Activated T-helper 1 cell treated with anti-CD3 and anti-CD28 coated beads, Interleukin-12 subunit alpha, Interleukin-12 subunit beta, Interleukin-2, Interleukin-4 antibody, amounts not matched to agents 30 ng/mL and 10 ng/mL and 1 ng/mL, durations not matched to agents 14 hours and 24 hours and 36 hours (primary cell): ENCODE results near the gene ICAM3. TPM values are rescaled to one million over a fixed set of nuclear protein-coding genes. Genes with fewer than 3 reads are reported as not detected.

Experiments used
- DNase-seq: peaks from one replicate; pipeline ENCODE4 v3.0.0; 2021; ENCODE audit warnings: low spot score
- H3K27ac Mint-ChIP-seq: one replicate; pipeline ENCODE4 v1.8.0; 2021; ENCODE audit warnings: mild to moderate bottlenecking, mixed read lengths
- H3K27me3 Mint-ChIP-seq: one replicate; pipeline ENCODE4 v1.8.0; 2022; ENCODE audit warnings: mild to moderate bottlenecking, moderate library complexity, mixed read lengths; ENCODE audit not compliant: insufficient read depth
- H3K36me3 Mint-ChIP-seq: one replicate; pipeline ENCODE4 v1.8.0; 2021; ENCODE audit warnings: low read depth, mixed read lengths
- H3K4me1 Mint-ChIP-seq: one replicate; pipeline ENCODE4 v1.8.0; 2021; ENCODE audit warnings: low read depth, mixed read lengths
- H3K4me3 Mint-ChIP-seq: one replicate; pipeline ENCODE4 v1.8.0; 2021; ENCODE audit warnings: mild to moderate bottlenecking, moderate library complexity, mixed read lengths
- H3K9me3 Mint-ChIP-seq: one replicate; pipeline ENCODE4 v1.8.0; 2021; ENCODE audit warnings: mixed read lengths
- intact Hi-C: fragments of 100-400 bp; cut with micrococcal nuclease; formaldehyde crosslinking; loops from one replicate; pipeline ENCODE4 v1.15.1; 2024
- total RNA-seq: library from RNA; stranded (reverse); gene quantifications from 2 replicates; pipeline ENCODE4 v1.2.3, GENCODE V29; 2022

ICAM3 gene
- total RNA-seq, 1 donor from 2014 or later = 114 TPM

- Mint-ChIP-seq H3K4me1 (no peaks in the 10 kb centered on the region), H3K4me3 (no peak overlapping the region), H3K27me3 (no peaks in the 10 kb centered on the region), H3K27ac (no peak overlapping the region), H3K36me3 (peaks cover 22% of the 10 kb centered on the region), H3K9me3 (no peaks in the 10 kb centered on the region)
- no peak for DNase-seq
- intact Hi-C loops = no loop called here
Observed at GRCh38 chr19:10321874-10322835, 17.3 kb downstream of the ICAM3 start.

GRCh38 chr19:10321417-10321797, 18.0 kb downstream of the ICAM3 start:
- Mint-ChIP-seq H3K36me3 (peaks cover 22% of the 10 kb centered on the region), H3K27ac (no peak overlapping the region), H3K9me3 (no peaks in the 10 kb centered on the region), H3K4me1 (peaks cover 1% of the 10 kb centered on the region), H3K4me3 (no peak overlapping the region), H3K27me3 (no peaks in the 10 kb centered on the region)
- intact Hi-C loops = no loop called here
- DNase-seq = no peak

- H3K36me3 Mint-ChIP-seq = peaks cover 22% of the 10 kb centered on the region
Observed at GRCh38 chr19:10320602-10321416, 18.6 kb downstream of the ICAM3 start.

GRCh38 chr19:10318807-10319682, 20.4 kb downstream of the ICAM3 start:
- no peaks in the 10 kb centered on the region for H3K9me3 Mint-ChIP-seq
- peaks cover 24% of the 10 kb centered on the region for H3K36me3 Mint-ChIP-seq
- peaks cover 22% of the 10 kb centered on the region for H3K4me1 Mint-ChIP-seq
- no peaks in the 10 kb centered on the region for H3K27me3 Mint-ChIP-seq
- H3K4me3 Mint-ChIP-seq = no peak overlapping the region
- no peak for DNase-seq
- intact Hi-C loops = no loop called here
- H3K27ac Mint-ChIP-seq = no peak overlapping the region

More at GRCh38 chr19:10320602-10321416, 18.6 kb downstream of the ICAM3 start:
- Mint-ChIP-seq H3K4me1 (peaks cover 7% of the 10 kb centered on the region), H3K4me3 (no peak overlapping the region), H3K27ac (no peak overlapping the region), H3K9me3 (no peaks in the 10 kb centered on the region), H3K27me3 (no peaks in the 10 kb centered on the region)
- no peak for DNase-seq
- intact Hi-C loops = no loop called here

- Mint-ChIP-seq H3K36me3 (peaks cover 22% of the 10 kb centered on the region), H3K9me3 (no peaks in the 10 kb centered on the region), H3K27ac (no peak overlapping the region), H3K4me1 (peaks cover 22% of the 10 kb centered on the region), H3K27me3 (no peaks in the 10 kb centered on the region), H3K4me3 (no peak overlapping the region)
- no peak for DNase-seq
- intact Hi-C loops = no loop called here
Observed at GRCh38 chr19:10317857-10318462, 21.5 kb downstream of the ICAM3 start.

GRCh38 chr19:10317045-10317856, 22.2 kb downstream of the ICAM3 start:
- H3K27me3 Mint-ChIP-seq = no peaks in the 10 kb centered on the region
- DNase-seq = no peak
- intact Hi-C loops = no loop called here
- H3K9me3 Mint-ChIP-seq = no peaks in the 10 kb centered on the region
- peaks cover 22% of the 10 kb centered on the region for H3K36me3 Mint-ChIP-seq
- peaks cover 22% of the 10 kb centered on the region for H3K4me1 Mint-ChIP-seq
- no peak overlapping the region for H3K4me3 Mint-ChIP-seq
- no peak overlapping the region for H3K27ac Mint-ChIP-seq

GRCh38 chr19:10316229-10317044, 23.0 kb downstream of the ICAM3 start:
- Mint-ChIP-seq H3K27me3 (no peaks in the 10 kb centered on the region), H3K4me3 (peak overlapping the region; percentile 94), H3K36me3 (peaks cover 17% of the 10 kb centered on the region), H3K4me1 (peaks cover 22% of the 10 kb centered on the region), H3K27ac (peak overlapping the region; percentile 82), H3K9me3 (no peaks in the 10 kb centered on the region)
- DNase-seq = no peak
- intact Hi-C loops = loop anchor here (1.0 kb wide), 2 partner anchors 17 to 45 kb away; partner anchors contain the start of genes ICAM1 and RAVER1

- Mint-ChIP-seq H3K27me3 (no peaks in the 10 kb centered on the region), H3K36me3 (peaks cover 17% of the 10 kb centered on the region)
- intact Hi-C loops = loop anchor here (1.0 kb wide), 3 partner anchors 18 to 44 kb away; partner anchors contain the start of genes ICAM1 and RAVER1
Observed at GRCh38 chr19:10315335-10316214, 23.8 kb downstream of the ICAM3 start, which contains the start of gene FDX2. TSS of gene FDX2 (minus strand) at chr19:10316015. CDS start at chr19:10315996, 19 bp downstream.

GRCh38 chr19:10309423-10309822, 30.0 kb downstream of the ICAM3 start, which contains the start of gene ZGLP1:
TSS of gene ZGLP1 (minus strand) at chr19:10309815.
- H3K27ac Mint-ChIP-seq = no peak within 1 kb of the TSS
- intact Hi-C loops = no loop called here

More at GRCh38 chr19:10315335-10316214, 23.8 kb downstream of the ICAM3 start, which contains the start of gene FDX2:
- peak; percentile 87 for DNase-seq
- no peaks in the 10 kb centered on the region for H3K9me3 Mint-ChIP-seq
- H3K27ac Mint-ChIP-seq = peak within 1 kb of the TSS; percentile 86
- peaks cover 22% of the 10 kb centered on the region for H3K4me1 Mint-ChIP-seq
- peak within 1 kb of the TSS; percentile 94 for H3K4me3 Mint-ChIP-seq

GRCh38 chr19:10306327-10306726, 33.1 kb downstream of the ICAM3 start:
- Mint-ChIP-seq H3K27me3 (peaks cover 4% of the 10 kb centered on the region), H3K27ac (no peak overlapping the region), H3K4me3 (no peak overlapping the region), H3K36me3 (no peaks in the 10 kb centered on the region), H3K9me3 (no peaks in the 10 kb centered on the region), H3K4me1 (peaks cover 7% of the 10 kb centered on the region)
- DNase-seq = no peak
- intact Hi-C loops = no loop called here

More at GRCh38 chr19:10309423-10309822, 30.0 kb downstream of the ICAM3 start, which contains the start of gene ZGLP1:
- no peak within 1 kb of the TSS for H3K4me3 Mint-ChIP-seq
- peaks cover 8% of the 10 kb centered on the region for H3K4me1 Mint-ChIP-seq
- DNase-seq = no peak
- H3K27me3 Mint-ChIP-seq = no peaks in the 10 kb centered on the region
- no peaks in the 10 kb centered on the region for H3K36me3 Mint-ChIP-seq
- H3K9me3 Mint-ChIP-seq = no peaks in the 10 kb centered on the region
